ENCODE data around the gene TBC1D12.

DNA sequence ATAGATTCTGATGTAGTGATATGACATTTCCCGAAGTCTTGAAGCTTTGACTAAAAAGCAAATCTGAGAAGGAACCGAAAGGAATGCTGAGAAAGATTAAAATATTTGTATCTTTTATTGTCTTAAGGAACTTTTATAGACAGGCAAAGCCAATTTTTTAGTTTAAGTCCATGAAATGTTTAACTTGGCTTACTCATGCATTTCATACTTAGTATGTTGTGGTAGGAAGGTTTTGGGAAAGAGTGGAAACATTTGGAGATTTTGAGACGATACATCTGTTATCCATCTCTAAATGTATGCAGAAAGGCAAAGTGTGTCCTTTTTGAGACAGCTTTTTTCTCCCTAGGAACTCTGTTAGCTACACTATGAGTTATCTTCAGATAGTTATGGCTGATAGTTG is 10.1 kb downstream of the TBC1D12 start:
- TF ChIP-seq, protein P1, sequence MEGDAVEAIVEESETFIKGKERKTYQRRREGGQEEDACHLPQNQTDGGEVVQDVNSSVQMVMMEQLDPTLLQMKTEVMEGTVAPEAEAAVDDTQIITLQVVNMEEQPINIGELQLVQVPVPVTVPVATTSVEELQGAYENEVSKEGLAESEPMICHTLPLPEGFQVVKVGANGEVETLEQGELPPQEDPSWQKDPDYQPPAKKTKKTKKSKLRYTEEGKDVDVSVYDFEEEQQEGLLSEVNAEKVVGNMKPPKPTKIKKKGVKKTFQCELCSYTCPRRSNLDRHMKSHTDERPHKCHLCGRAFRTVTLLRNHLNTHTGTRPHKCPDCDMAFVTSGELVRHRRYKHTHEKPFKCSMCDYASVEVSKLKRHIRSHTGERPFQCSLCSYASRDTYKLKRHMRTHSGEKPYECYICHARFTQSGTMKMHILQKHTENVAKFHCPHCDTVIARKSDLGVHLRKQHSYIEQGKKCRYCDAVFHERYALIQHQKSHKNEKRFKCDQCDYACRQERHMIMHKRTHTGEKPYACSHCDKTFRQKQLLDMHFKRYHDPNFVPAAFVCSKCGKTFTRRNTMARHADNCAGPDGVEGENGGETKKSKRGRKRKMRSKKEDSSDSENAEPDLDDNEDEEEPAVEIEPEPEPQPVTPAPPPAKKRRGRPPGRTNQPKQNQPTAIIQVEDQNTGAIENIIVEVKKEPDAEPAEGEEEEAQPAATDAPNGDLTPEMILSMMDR (IDR thresholded peaks at IDR 0.05): no peak
- no peak for TF ChIP-seq POLR2A (IDR thresholded peaks at IDR 0.05)
